ENCODE results near the gene IGSF10.

DNA sequence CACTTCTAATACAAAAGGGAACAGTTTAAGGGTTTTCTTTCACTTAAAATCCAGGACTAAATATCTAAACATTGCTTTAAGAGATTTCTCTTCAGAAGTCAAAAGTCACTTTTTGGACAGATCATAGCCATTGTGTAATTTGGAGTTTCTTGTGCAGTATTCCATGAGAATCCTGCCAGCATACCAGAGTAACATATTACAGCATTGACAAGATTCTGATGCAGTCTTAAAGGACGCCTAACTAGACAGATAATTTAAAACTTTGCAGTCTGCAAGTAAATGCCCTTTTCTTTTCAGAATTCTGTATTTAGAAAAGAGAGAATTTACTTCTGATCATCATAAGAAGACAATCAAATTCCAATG lies 17.5 kb upstream of the IGSF10 start:
- TF ChIP-seq, protein P1, sequence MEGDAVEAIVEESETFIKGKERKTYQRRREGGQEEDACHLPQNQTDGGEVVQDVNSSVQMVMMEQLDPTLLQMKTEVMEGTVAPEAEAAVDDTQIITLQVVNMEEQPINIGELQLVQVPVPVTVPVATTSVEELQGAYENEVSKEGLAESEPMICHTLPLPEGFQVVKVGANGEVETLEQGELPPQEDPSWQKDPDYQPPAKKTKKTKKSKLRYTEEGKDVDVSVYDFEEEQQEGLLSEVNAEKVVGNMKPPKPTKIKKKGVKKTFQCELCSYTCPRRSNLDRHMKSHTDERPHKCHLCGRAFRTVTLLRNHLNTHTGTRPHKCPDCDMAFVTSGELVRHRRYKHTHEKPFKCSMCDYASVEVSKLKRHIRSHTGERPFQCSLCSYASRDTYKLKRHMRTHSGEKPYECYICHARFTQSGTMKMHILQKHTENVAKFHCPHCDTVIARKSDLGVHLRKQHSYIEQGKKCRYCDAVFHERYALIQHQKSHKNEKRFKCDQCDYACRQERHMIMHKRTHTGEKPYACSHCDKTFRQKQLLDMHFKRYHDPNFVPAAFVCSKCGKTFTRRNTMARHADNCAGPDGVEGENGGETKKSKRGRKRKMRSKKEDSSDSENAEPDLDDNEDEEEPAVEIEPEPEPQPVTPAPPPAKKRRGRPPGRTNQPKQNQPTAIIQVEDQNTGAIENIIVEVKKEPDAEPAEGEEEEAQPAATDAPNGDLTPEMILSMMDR (IDR thresholded peaks at IDR 0.05), result no peak
- TF ChIP-seq EP300 (IDR thresholded peaks at IDR 0.05) (no peak), POLR2A (IDR thresholded peaks at IDR 0.05; ENCODE audit: low read depth) (no peak), POLR2AphosphoS5 (IDR thresholded peaks at IDR 0.05) (no peak)
